HFF-Myc (cell line): ENCODE measurements around the gene SLC12A9.

Source experiments
- DNase-seq: peaks from one replicate; pipeline ENCODE4 v3.0.0-alpha.2; 2011; ENCODE audit warnings: low read depth; ENCODE audit errors: extremely low read depth
- H3K4me3 ChIP-seq: replicated peaks from 2 replicates; pipeline ENCODE4 v1.5.1; 2011; ENCODE audit warnings: low read depth, mild to moderate bottlenecking, control low read depth, low read length
- TF ChIP-seq, protein P1 (sequence below): IDR thresholded peaks from 2 replicates; pipeline ENCODE4 v1.5.1; 2012; ENCODE audit warnings: mild to moderate bottlenecking, low read depth, low read length, control low read depth; ENCODE audit errors: missing control alignments

Gene SLC12A9

DNA sequence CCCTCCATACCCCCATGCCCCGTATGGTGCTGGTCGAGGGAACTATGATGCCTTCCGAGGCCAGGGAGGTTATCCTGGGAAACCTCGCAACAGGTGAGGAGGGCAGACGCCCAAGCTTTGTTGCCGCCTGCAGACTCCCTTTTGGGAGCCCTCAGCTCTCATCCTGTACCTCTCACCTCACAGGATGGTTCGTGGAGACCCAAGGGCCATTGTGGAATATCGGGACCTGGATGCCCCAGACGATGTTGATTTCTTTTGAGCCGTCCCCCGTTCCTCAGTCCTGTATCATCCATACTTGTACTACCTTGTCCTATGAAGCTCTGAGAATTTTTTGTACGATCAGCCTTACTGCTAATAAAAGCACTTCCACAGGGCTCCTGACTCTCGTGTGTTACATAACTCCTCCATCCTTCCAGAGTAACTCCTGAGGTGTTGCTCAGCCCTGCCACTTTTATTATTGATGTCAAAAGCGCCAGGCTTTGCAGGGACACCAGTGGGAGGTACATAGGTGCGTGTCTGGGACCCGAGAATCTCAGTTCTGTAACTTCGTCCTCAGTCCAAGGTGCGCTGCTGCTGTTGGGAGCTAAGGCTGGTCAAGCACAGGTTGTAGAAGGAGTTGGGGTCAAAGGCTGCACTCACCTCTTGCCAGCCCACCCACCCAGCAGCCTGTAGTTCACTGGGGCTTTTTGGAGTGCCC, 35.9 kb downstream of the SLC12A9 start:
- no peak for DNase-seq
- TF ChIP-seq, protein P1, sequence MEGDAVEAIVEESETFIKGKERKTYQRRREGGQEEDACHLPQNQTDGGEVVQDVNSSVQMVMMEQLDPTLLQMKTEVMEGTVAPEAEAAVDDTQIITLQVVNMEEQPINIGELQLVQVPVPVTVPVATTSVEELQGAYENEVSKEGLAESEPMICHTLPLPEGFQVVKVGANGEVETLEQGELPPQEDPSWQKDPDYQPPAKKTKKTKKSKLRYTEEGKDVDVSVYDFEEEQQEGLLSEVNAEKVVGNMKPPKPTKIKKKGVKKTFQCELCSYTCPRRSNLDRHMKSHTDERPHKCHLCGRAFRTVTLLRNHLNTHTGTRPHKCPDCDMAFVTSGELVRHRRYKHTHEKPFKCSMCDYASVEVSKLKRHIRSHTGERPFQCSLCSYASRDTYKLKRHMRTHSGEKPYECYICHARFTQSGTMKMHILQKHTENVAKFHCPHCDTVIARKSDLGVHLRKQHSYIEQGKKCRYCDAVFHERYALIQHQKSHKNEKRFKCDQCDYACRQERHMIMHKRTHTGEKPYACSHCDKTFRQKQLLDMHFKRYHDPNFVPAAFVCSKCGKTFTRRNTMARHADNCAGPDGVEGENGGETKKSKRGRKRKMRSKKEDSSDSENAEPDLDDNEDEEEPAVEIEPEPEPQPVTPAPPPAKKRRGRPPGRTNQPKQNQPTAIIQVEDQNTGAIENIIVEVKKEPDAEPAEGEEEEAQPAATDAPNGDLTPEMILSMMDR = no peak

DNA sequence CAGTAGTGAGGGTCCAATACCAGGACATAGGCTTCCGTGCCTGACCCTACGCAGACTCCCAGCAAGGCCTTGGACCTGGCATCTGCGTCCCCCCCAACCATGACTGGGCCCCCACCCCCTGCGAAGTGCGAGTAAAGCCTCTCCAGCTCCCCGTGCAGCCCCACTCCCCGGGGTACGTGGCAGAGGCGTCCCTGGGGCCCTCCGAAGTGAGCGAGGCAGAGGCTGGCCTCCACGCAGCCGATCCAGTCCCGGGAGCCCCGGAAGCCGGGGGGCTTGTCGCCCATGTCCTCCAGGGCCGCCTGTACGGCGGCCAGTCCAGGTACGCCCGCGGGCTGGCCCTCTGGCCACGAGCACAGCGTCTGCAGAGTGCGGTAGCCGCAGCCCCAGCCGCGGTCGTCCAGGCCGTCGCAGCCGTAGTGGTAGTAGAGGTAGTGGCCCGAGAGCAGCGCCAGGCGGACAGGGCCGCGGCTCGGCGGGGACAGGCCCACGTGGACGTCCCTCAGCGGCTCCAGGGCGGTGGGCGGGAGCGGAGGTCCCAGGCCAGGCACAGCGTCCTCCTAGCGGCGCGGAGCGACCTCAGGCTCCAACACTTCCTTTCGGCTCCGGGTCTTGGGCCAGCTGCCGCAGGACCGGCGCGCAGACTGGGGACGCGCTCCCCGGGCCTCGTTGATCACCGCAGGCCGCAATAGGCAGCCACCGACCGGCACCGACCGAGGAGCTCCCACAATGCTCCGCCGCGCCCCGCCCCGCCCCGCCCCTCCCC, 36.7 kb downstream of the SLC12A9 start, which contains the start of gene UFSP1:
Gene UFSP1, minus strand, starts transcription at position 728 of the 763 bp plus-strand sequence. Its CDS starts 444 bp downstream, at position 284.
- peak within 1 kb of the TSS; percentile 77 for H3K4me3 ChIP-seq
- TF ChIP-seq, protein P1 = no peak
- DNase-seq = no peak

More for the DNA sequence above, 35.9 kb downstream of the SLC12A9 start:
- peak overlapping the region; percentile 77 for H3K4me3 ChIP-seq

DNA sequence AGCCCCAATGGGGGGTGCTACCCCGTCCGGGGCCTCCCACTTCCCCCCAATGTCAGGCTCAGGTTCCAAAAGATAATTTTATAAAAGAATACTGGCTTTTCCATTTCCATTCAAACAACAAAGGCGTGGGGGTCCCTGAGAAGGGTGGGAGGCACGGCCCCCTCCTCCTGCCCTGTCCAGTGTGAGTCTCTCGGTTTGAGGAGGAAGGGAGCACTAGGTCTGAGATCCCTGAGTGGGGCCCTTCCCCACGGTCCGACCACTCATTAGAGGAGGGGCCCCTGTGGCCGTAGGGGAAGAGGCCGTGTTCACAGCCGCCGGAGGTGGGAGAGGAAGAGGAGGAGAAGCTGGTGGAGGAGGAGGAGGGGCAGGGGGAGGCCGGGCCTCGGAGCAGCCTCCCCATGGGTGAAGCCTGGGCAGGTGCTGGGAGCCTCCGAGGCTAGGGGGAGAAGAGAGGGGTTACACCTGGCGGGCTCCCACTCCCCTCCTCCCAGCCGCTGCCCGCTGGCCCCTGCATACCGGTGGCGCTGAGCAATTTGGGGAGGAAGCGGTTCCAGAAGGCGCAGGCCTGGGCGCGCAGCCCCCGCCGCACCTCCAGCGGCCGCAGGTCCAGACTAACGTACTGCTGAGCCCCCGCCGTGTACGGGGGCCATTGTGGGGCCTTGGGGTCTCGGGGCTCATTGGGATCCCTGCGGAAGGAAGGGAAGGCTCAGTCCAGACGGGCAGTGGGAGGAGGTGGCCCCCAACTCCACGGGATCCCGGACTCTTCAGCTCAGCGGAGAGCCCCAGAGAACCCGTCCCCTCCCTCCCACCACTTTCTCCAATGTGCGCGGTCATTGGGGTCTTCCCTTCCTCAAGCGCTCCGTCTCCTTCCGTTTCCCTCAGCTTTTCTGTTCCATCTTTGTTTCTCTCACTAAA, 38.4 kb downstream of the SLC12A9 start:
- TF ChIP-seq, protein P1 = no peak
- no peak for DNase-seq
- H3K4me3 ChIP-seq = peak overlapping the region; percentile 77

DNA sequence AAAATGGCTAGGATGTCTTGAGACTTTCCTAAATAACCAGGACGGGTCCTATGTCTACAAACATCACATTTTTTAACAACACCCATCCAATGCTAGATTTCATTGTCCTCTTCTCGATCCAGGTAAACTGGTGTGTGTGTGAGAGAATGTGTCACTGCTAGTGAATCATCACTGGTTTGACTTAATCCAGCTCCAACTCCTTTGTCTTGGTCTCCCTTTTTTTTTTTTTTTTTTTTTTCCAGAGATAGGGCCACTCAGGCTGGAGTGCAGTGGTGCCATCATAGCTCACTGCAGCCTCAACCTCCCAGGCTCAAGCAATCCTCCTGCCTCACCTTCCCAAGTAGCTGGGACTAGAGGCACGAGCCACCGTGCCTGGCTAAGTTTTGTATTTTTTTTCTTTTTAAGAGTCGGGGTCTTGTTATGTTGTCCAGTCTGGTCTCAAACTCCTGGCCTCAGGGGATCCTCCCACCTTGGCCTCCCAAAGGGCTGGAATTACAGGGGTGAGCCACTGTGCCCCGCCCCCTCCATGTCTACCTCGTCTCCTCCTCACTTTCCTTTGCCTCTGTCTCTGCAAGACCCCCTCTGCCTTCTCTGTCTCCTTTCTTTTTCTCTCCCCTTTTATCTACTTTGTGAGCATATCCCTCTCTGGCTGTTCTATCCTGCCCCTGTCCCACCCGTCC, 39.2 kb downstream of the SLC12A9 start:
- DNase-seq = no peak
- no peak overlapping the region for H3K4me3 ChIP-seq
- TF ChIP-seq, protein P1 = no peak

DNA sequence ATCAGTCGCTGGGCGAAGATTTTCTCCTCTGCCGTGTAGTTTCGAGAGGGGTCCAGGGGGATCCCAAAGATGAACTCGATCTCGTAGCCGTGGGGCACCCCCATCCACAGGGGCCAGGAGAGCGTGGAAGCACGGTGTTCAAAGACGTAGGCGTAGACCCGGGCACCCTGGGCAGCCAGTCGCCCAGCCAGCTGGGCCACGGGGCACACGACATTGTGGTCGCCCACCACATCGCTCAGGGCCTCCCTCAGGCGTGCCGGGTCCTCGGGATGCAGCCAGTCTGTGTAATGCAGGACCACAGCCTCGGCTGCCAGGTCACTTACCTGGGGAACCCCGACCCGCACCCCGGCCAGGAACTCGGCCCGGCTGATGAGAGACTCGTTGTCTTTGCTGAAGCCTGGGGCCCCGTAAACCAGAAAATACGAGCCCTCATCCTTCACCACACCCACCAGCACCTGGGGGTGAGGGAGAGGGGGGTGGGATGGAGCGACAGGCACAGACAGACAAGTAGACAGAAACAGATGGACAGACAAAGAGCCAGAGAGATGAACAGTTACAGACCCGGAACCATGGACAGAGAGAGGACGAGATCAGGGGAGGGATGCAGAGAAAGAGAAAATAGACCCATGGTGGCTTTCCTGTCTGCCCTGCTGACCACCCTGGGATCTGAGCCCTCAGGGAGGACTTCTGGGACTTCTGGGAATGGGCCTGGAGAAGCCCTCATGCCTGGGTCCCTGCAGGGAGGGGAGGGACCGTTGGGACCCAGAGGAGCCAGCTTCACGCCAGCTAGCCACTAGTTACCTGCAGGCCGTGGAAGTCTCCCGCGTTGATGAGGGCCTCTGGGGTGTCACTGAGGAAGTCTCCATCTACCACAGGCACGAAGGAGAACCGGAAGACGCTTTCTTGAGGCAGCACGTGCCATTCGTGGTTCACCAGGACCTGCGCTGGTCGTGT, 40.1 kb downstream of the SLC12A9 start:
- TF ChIP-seq, protein P1 = no peak
- DNase-seq = no peak
- H3K4me3 ChIP-seq = no peak overlapping the region
